Astrocyte (in vitro differentiated cells and primary cell): ENCODE results near the gene MBD5. TPM values are rescaled to one million over a fixed set of nuclear protein-coding genes. Genes with fewer than 3 reads are reported as not detected.

Experiments
- DNase-seq: peaks from one replicate; pipeline ENCODE4 v3.0.0-alpha.2; 2010; ENCODE audit warnings: low read depth
- FAIRE-seq: peaks from 2 replicates; lab custom pipeline; 2011; peaks lifted over from hg19 to GRCh38; lab: Jason Lieb, UNC
- H2AFZ ChIP-seq: 2 replicates; pipeline ENCODE4 v1.6.0; 2012; ENCODE audit warnings: low read depth, low read length, inconsistent platforms
- H3K27ac ChIP-seq: 2 replicates; pipeline ENCODE4 v1.5.1; 2011; ENCODE audit warnings: low read depth, low read length, inconsistent platforms
- H3K27me3 ChIP-seq: 2 replicates; pipeline ENCODE4 v1.6.0; 2011; ENCODE audit warnings: low read length, inconsistent platforms; ENCODE audit not compliant: insufficient read depth
- H3K36me3 ChIP-seq: 2 replicates; pipeline ENCODE4 v1.5.1; 2011; ENCODE audit warnings: low read length, inconsistent platforms; ENCODE audit not compliant: insufficient read depth
- H3K4me1 ChIP-seq: 2 replicates; pipeline ENCODE4 v1.5.1; 2011; ENCODE audit warnings: low read length, inconsistent platforms; ENCODE audit not compliant: insufficient read depth
- H3K4me2 ChIP-seq: 2 replicates; pipeline ENCODE4 v1.6.0; 2012; ENCODE audit warnings: low read length, inconsistent platforms
- H3K4me3 ChIP-seq: 2 replicates; pipeline ENCODE4 v1.5.1; 2011; ENCODE audit warnings: low read depth, mild to moderate bottlenecking, low read length, inconsistent platforms; ENCODE audit not compliant: insufficient read depth
- H3K79me2 ChIP-seq: 2 replicates; pipeline ENCODE4 v1.6.0; 2012; ENCODE audit warnings: mild to moderate bottlenecking, low read length, inconsistent platforms; ENCODE audit not compliant: insufficient read depth
- H3K9ac ChIP-seq: 2 replicates; pipeline ENCODE4 v1.6.0; 2012; ENCODE audit warnings: mild to moderate bottlenecking, low read length, inconsistent platforms
- H3K9me3 ChIP-seq: 2 replicates; pipeline ENCODE4 v1.5.1; 2012; ENCODE audit warnings: low read depth, mild to moderate bottlenecking, low read length, inconsistent platforms; ENCODE audit not compliant: insufficient read depth
- H4K20me1 ChIP-seq: 2 replicates; pipeline ENCODE4 v1.6.0; 2012; ENCODE audit warnings: low read length, inconsistent platforms; ENCODE audit not compliant: insufficient read depth
- H3K27ac Mint-ChIP-seq: one replicate; pipeline ENCODE4 v1.8.0; 2021; ENCODE audit warnings: mild to moderate bottlenecking, mixed read lengths; ENCODE audit not compliant: unreplicated experiment
- H3K27me3 Mint-ChIP-seq: one replicate; pipeline ENCODE4 v1.8.0; 2021; ENCODE audit warnings: low read depth, mixed read lengths; ENCODE audit not compliant: unreplicated experiment
- H3K36me3 Mint-ChIP-seq: one replicate; pipeline ENCODE4 v1.8.0; 2021; ENCODE audit warnings: low read depth, mixed read lengths; ENCODE audit not compliant: unreplicated experiment
- H3K4me1 Mint-ChIP-seq: one replicate; pipeline ENCODE4 v1.8.0; 2021; ENCODE audit warnings: low read depth, mixed read lengths; ENCODE audit not compliant: unreplicated experiment
- H3K4me3 Mint-ChIP-seq: one replicate; pipeline ENCODE4 v1.8.0; 2021; ENCODE audit warnings: mild to moderate bottlenecking, moderate library complexity, mixed read lengths; ENCODE audit not compliant: unreplicated experiment
- H3K9me3 Mint-ChIP-seq: one replicate; pipeline ENCODE4 v1.8.0; 2021; ENCODE audit warnings: mild to moderate bottlenecking, mixed read lengths; ENCODE audit not compliant: unreplicated experiment
- EZH2 ChIP-seq: IDR thresholded peaks from 2 replicates; pipeline ENCODE4 v1.6.1; 2012; ENCODE audit warnings: mild to moderate bottlenecking, low read length, inconsistent platforms; ENCODE audit not compliant: insufficient read depth
- total RNA-seq: library from RNA; stranded (reverse); gene quantifications from 2 replicates; pipeline ENCODE4 v1.2.1, GENCODE V29; 2021
- TF ChIP-seq, protein P1 (sequence below): IDR thresholded peaks from 2 replicates; pipeline ENCODE4 v1.5.1; 2011; ENCODE audit warnings: low read depth, mild to moderate bottlenecking, inconsistent platforms, low read length, moderate library complexity; ENCODE audit not compliant: insufficient read depth

Gene MBD5
- total RNA-seq, 1 donor from 2014 or later: 53.6 TPM

- FAIRE-seq: no peak
Measured at GRCh38 chr2:148534416-148535204, 513.7 kb downstream of the MBD5 start.

DNA sequence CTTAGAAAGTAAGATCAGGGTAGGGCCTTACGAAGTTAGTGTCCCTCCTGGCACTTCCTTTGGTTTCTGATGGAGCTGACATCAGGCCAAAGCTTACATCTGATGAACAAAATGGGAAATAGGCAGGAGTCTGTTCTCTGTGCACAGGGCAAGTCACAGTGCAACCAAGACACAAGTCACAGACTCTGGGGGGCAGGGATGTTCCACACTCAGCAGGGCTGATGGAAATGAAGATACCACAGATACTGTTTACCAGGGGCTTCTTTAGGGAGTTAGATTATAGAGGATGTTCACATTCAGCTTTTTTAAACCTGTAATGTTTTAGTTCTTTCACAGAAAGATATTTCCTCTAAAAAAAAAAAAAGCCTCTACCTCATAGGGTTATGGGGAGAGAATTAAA is 517.5 kb downstream of the MBD5 start:
- no peaks in the 10 kb centered on the region for H4K20me1 ChIP-seq
- Mint-ChIP-seq H3K27ac (no peak overlapping the region), H3K27me3 (peaks cover 12% of the 10 kb centered on the region), H3K4me1 (peaks cover 2% of the 10 kb centered on the region), H3K4me3 (no peak overlapping the region), H3K36me3 (no peaks in the 10 kb centered on the region), H3K9me3 (peaks cover 3% of the 10 kb centered on the region)
- H3K4me3 ChIP-seq: no peak overlapping the region
- H3K27me3 ChIP-seq: no peaks in the 10 kb centered on the region
- no peaks in the 10 kb centered on the region for H3K4me1 ChIP-seq
- DNase-seq: no peak
- no peak overlapping the region for H3K27ac ChIP-seq
- TF ChIP-seq, protein P1, sequence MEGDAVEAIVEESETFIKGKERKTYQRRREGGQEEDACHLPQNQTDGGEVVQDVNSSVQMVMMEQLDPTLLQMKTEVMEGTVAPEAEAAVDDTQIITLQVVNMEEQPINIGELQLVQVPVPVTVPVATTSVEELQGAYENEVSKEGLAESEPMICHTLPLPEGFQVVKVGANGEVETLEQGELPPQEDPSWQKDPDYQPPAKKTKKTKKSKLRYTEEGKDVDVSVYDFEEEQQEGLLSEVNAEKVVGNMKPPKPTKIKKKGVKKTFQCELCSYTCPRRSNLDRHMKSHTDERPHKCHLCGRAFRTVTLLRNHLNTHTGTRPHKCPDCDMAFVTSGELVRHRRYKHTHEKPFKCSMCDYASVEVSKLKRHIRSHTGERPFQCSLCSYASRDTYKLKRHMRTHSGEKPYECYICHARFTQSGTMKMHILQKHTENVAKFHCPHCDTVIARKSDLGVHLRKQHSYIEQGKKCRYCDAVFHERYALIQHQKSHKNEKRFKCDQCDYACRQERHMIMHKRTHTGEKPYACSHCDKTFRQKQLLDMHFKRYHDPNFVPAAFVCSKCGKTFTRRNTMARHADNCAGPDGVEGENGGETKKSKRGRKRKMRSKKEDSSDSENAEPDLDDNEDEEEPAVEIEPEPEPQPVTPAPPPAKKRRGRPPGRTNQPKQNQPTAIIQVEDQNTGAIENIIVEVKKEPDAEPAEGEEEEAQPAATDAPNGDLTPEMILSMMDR: no peak
- no peak overlapping the region for H3K4me2 ChIP-seq
- no peak overlapping the region for H2AFZ ChIP-seq
- H3K36me3 ChIP-seq: no peaks in the 10 kb centered on the region
- H3K9me3 ChIP-seq: no peaks in the 10 kb centered on the region
- no peaks in the 10 kb centered on the region for H3K79me2 ChIP-seq
- H3K9ac ChIP-seq: no peak overlapping the region
- FAIRE-seq: no peak

More at GRCh38 chr2:148534416-148535204, 513.7 kb downstream of the MBD5 start:
- Histone ChIP-seq H3K9me3 (no peaks in the 10 kb centered on the region), H3K4me3 (no peak overlapping the region), H3K4me2 (no peak overlapping the region), H3K27me3 (no peaks in the 10 kb centered on the region), H3K36me3 (no peaks in the 10 kb centered on the region), H3K4me1 (no peaks in the 10 kb centered on the region), H3K9ac (no peak overlapping the region), H2AFZ (no peak overlapping the region), H4K20me1 (no peaks in the 10 kb centered on the region), H3K27ac (no peak overlapping the region), H3K79me2 (no peaks in the 10 kb centered on the region)
- no peaks in the 10 kb centered on the region for H3K9me3 Mint-ChIP-seq
- H3K27me3 Mint-ChIP-seq: no peaks in the 10 kb centered on the region
- H3K4me3 Mint-ChIP-seq: no peak overlapping the region
- no peak overlapping the region for H3K27ac Mint-ChIP-seq
- DNase-seq: no peak
- TF ChIP-seq, protein P1: no peak
- TF ChIP-seq EZH2: no peak
- H3K36me3 Mint-ChIP-seq: no peaks in the 10 kb centered on the region
- H3K4me1 Mint-ChIP-seq: no peaks in the 10 kb centered on the region

DNA sequence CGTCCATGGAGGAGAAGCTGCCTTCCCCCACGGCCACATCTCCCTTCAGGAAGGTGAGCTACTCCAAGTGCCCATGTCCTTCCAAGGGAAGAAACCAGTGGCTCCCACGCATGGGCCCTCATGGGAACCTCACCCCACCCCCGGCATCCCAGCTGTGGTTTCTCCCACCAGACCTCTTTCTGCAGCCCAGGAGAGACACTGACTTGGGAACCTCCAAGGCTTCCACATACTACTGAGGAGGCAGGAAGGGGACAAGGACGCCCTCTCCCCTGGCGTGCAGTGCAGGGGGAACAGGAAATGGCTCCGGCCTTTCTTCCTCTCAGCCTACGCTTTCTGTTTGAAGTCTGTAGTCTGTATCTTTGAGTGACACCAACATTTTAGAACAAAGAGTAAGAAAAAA is 519.1 kb downstream of the MBD5 start:
- H3K27ac Mint-ChIP-seq: no peak overlapping the region
- FAIRE-seq: no peak

More for the DNA sequence above, 519.1 kb downstream of the MBD5 start:
- H3K4me3 ChIP-seq: no peak overlapping the region
- Mint-ChIP-seq H3K4me3 (no peak overlapping the region), H3K9me3 (peaks cover 3% of the 10 kb centered on the region), H3K4me1 (peaks cover 2% of the 10 kb centered on the region), H3K27me3 (peaks cover 12% of the 10 kb centered on the region), H3K36me3 (no peaks in the 10 kb centered on the region)
- no peak overlapping the region for H3K4me2 ChIP-seq
- no peaks in the 10 kb centered on the region for H4K20me1 ChIP-seq
- no peaks in the 10 kb centered on the region for H3K36me3 ChIP-seq
- H3K27me3 ChIP-seq: no peaks in the 10 kb centered on the region
- H3K9me3 ChIP-seq: no peaks in the 10 kb centered on the region
- no peak overlapping the region for H2AFZ ChIP-seq
- TF ChIP-seq EZH2: no peak
- TF ChIP-seq, protein P1: no peak
- DNase-seq: no peak
- H3K9ac ChIP-seq: no peak overlapping the region
- no peaks in the 10 kb centered on the region for H3K79me2 ChIP-seq
- H3K27ac ChIP-seq: no peak overlapping the region
- H3K4me1 ChIP-seq: no peaks in the 10 kb centered on the region
